ENCODE measurements around the gene SYCN. TPM values are rescaled to one million over a fixed set of nuclear protein-coding genes. Genes with fewer than 3 reads are reported as not detected.
A peak's percentile ranks its signal among the peaks of the same experiment; 100 is the strongest.

SYCN gene
- total RNA-seq, 1 donor from 2014 or later, result not detected

DNA sequence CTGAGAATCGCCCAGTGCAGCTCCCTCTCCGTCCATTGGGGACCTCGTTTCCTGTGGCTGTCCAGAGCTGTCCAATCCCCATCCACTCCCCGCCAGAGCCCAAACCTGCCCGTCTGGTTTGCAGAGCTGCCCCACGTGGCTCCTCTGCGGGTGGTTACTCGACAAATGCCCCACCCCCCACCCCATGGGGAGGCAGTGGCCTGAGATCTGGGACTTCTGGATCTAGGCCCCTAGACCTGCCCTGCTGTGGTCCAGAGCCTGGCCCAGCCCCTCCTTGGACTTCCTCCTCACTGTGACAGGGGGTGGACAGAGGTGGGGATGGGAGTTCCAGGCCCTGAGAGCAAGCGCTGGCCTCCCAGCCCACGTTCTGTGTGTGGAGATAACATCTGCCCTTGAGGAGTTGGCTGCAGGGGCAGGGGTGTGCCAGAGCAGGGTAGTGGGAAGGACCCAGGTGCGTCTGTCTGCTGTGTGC, 49.4 kb downstream of the SYCN start:
- peaks cover 8% of the 10 kb centered on the region for H3K36me3 Mint-ChIP-seq (ENCODE audit: low read depth, unreplicated experiment)
- peaks cover 8% of the 10 kb centered on the region for H3K27me3 Mint-ChIP-seq (ENCODE audit: unreplicated experiment)
- DNase-seq (ENCODE audit: low spot score), result no peak
- H3K4me1 Mint-ChIP-seq (ENCODE audit: unreplicated experiment), result peaks cover 29% of the 10 kb centered on the region
- no peaks in the 10 kb centered on the region for H3K9me3 Mint-ChIP-seq (ENCODE audit: unreplicated experiment)
- TF ChIP-seq, protein P1, sequence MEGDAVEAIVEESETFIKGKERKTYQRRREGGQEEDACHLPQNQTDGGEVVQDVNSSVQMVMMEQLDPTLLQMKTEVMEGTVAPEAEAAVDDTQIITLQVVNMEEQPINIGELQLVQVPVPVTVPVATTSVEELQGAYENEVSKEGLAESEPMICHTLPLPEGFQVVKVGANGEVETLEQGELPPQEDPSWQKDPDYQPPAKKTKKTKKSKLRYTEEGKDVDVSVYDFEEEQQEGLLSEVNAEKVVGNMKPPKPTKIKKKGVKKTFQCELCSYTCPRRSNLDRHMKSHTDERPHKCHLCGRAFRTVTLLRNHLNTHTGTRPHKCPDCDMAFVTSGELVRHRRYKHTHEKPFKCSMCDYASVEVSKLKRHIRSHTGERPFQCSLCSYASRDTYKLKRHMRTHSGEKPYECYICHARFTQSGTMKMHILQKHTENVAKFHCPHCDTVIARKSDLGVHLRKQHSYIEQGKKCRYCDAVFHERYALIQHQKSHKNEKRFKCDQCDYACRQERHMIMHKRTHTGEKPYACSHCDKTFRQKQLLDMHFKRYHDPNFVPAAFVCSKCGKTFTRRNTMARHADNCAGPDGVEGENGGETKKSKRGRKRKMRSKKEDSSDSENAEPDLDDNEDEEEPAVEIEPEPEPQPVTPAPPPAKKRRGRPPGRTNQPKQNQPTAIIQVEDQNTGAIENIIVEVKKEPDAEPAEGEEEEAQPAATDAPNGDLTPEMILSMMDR (IDR thresholded peaks at IDR 0.05; ENCODE audit: unreplicated experiment), result no peak
- H3K4me3 Mint-ChIP-seq (ENCODE audit: unreplicated experiment), result no peak overlapping the region
- H3K27ac Mint-ChIP-seq (ENCODE audit: unreplicated experiment), result no peak overlapping the region

DNA sequence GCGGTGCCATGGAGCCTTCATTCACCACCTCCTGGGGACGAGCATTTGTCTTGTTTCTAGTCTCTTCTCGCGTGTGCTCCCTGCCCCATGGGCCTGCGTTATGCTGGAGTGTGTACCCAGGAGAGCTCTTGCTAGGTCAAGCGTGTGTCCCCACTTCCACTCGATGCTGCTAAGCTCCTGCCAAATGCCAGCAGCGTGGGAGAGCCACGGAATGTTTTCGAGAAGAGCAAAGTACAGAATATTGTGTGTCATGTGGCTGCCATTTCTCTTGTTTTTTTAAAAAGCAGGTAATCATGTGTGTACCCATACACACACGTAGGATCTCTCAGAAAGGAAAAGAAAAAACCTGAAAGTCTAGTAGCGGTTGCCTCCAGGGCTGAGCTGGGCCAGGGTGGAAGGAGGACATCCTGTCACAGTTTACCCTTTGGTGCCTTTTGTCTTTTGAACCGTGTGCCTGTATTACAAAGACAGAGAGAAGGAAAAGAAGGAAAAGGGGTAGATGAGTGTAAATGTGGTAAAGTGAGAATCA, 49.9 kb downstream of the SYCN start:
- H3K4me1 Mint-ChIP-seq (ENCODE audit: unreplicated experiment), result peaks cover 27% of the 10 kb centered on the region
- no peak for DNase-seq (ENCODE audit: low spot score)
- H3K27me3 Mint-ChIP-seq (ENCODE audit: unreplicated experiment), result peaks cover 8% of the 10 kb centered on the region
- H3K4me3 Mint-ChIP-seq (ENCODE audit: unreplicated experiment), result peak overlapping the region; percentile 40
- peaks cover 8% of the 10 kb centered on the region for H3K36me3 Mint-ChIP-seq (ENCODE audit: low read depth, unreplicated experiment)
- H3K9me3 Mint-ChIP-seq (ENCODE audit: unreplicated experiment), result no peaks in the 10 kb centered on the region
- H3K27ac Mint-ChIP-seq (ENCODE audit: unreplicated experiment), result peak overlapping the region; percentile 61
- TF ChIP-seq, protein P1 (IDR thresholded peaks at IDR 0.05; ENCODE audit: unreplicated experiment), result no peak

Other genes starting within 250 kb of the SYCN start
- 16.0 TPM for gene FBXO17, start 228.5 kb downstream of the SYCN start, total RNA-seq (ENCODE audit: unreplicated experiment)
- gene FBXO27, start 171.7 kb downstream of the SYCN start, total RNA-seq (ENCODE audit: unreplicated experiment), result 4.0 TPM
- gene ACP7, start 119.9 kb downstream of the SYCN start, total RNA-seq (ENCODE audit: unreplicated experiment), result 0.46 TPM
- 48.8 TPM for gene PAK4, start 78.5 kb downstream of the SYCN start, total RNA-seq (ENCODE audit: unreplicated experiment)
- gene NCCRP1, start 7.3 kb downstream of the SYCN start, total RNA-seq (ENCODE audit: unreplicated experiment), result not detected
- not detected for gene IFNL3, start 40.7 kb upstream of the SYCN start, total RNA-seq (ENCODE audit: unreplicated experiment)
- not detected for gene IFNL4, start 44.6 kb upstream of the SYCN start, total RNA-seq (ENCODE audit: unreplicated experiment)
- gene IFNL2, start 64.1 kb upstream of the SYCN start, total RNA-seq (ENCODE audit: unreplicated experiment), result not detected
- not detected for gene IFNL1, start 92.1 kb upstream of the SYCN start, total RNA-seq (ENCODE audit: unreplicated experiment)
- gene LRFN1, start 116.6 kb upstream of the SYCN start, total RNA-seq (ENCODE audit: unreplicated experiment), result 0.33 TPM
- 36.2 TPM for gene GMFG, start 131.8 kb upstream of the SYCN start, total RNA-seq (ENCODE audit: unreplicated experiment)
- gene SAMD4B, start 138.2 kb upstream of the SYCN start, total RNA-seq (ENCODE audit: unreplicated experiment), result 127 TPM
- gene PAF1, start 186.8 kb upstream of the SYCN start, total RNA-seq (ENCODE audit: unreplicated experiment), result 31.7 TPM
- gene MED29, start 187.1 kb upstream of the SYCN start, total RNA-seq (ENCODE audit: unreplicated experiment), result 32.4 TPM
- 10.2 TPM for gene ZFP36, start 202.6 kb upstream of the SYCN start, total RNA-seq (ENCODE audit: unreplicated experiment)
- gene PLEKHG2, start 208.4 kb upstream of the SYCN start, total RNA-seq (ENCODE audit: unreplicated experiment), result 172 TPM
- gene RPS16, start 231.7 kb upstream of the SYCN start, total RNA-seq (ENCODE audit: unreplicated experiment), result 2,151 TPM
- 139 TPM for gene SUPT5H, start 241.3 kb upstream of the SYCN start, total RNA-seq (ENCODE audit: unreplicated experiment)

Measured in endothelial cell (in vitro differentiated cells).